CD4-positive, alpha-beta T cell treated with Interleukin-17A for 1 hour (primary cell): Measurements from ENCODE around the gene LLCFC1.
"Not testable (repeated sequence)": the region's sequence is repeated elsewhere in the genome, so short reads cannot be mapped to it uniquely, and the experiment has no call there.

Experiments
- DNase-seq: peaks from one replicate; pipeline ENCODE4 v3.0.0-alpha.2; 2020

The LLCFC1 gene

GRCh38 chr7:142945001-142945400 is 5.7 kb downstream of the LLCFC1 start:
- DNase-seq, result no peak

- DNase-seq, result no peak
Measured at GRCh38 chr7:142948603-142949002, 9.3 kb downstream of the LLCFC1 start.

- DNase-seq, result no peak
Measured at GRCh38 chr7:142950235-142950634, 11.0 kb downstream of the LLCFC1 start.

- no peak for DNase-seq
Measured at GRCh38 chr7:142954680-142955268, 15.5 kb downstream of the LLCFC1 start.

GRCh38 chr7:142956951-142957623 is 17.8 kb downstream of the LLCFC1 start:
- no peak for DNase-seq

DNA sequence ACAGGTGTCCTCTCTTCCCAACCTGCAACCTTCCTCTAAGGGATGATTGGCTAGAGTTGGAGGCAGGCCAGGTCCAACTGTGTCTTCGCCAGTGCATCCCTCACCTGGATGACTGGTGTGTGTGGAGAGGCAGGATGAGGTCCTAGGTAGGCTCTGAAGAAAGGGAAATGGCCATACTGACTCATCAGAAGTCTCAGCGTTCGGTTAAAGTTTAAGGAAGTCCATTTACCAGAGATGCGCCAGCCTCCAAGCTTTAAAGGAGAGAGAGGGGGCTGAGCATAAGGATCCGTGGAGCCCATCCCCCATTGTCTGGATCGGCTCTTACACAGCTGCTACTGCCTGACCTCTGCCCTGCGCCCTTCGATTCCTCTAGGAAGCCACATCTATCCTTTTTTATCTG is 18.4 kb downstream of the LLCFC1 start:
- no peak for DNase-seq

DNA sequence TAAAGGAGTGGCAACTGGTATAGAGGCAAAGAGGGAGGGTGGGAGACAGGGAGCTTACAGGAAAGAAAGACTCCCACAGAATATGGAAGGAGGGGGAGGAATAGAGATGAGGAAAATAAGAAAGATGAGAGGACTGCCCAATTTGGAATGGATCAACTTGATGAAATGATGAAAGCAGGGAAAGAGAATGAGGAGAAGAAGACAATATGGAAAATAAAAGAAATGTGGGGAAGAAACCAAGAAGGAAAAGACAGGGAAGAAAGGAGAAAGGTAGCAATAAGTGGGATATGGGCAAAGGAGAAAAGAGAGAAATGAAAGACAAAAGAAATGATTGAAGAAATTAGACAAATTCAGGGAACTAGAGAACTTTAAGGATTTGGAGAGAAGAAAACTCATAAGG is 19.9 kb downstream of the LLCFC1 start:
- no peak for DNase-seq

DNA sequence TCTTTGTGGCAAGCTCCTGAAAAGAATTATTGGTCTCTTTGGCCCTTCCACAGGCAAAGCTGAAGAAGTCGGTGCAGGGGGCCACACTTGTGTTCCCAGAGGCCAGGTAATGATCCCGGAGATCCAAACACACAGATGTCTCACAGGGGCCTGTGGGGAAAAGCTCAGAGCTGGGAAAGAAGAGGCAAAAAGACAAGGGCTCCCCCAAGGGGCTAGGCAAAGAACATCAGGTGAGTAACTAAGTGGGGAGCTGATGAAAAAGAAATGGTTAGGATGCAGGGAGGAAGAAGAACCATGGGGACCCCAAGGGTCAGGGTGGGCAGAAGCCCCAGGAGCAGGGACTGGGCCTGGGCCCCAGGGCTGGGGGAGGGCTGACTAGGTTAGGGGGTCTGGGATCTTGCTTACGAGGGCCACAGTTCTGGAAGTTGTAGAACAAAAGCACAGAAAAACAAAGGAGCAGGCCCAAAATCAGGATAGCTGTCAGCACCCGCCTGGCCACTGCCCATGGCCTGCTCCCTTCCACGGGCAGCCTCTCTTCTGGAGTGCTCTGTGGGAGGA is 21.8 kb downstream of the LLCFC1 start:
- DNase-seq, result no peak

DNA sequence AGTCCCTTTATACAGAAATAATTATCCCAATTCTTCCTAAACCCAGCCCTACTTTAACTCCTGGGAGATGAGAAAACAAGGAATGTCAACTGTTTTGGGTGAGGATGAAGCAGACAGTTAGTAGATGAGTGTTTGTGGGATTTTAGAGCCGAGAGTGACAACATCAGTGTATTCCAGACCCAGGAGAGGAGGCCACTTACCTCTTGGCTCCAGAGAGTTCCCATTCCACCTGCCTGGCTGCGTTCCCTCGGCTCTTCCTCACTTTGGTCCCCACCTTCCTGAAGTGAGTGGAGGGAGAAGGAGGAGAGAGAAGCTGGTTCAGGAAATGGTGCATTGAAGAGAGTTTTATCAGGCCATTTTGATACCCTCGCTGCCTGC is 22.3 kb downstream of the LLCFC1 start:
- no peak for DNase-seq

- DNase-seq, result no peak
Measured at GRCh38 chr7:142961973-142962926, 23.0 kb downstream of the LLCFC1 start, which contains the start of gene KEL. Gene KEL, minus strand, starts transcription at chr7:142962363. Its CDS starts 157 bp downstream, at chr7:142962206.

- no peak for DNase-seq
Measured at GRCh38 chr7:142962991-142963390, 23.7 kb downstream of the LLCFC1 start.

GRCh38 chr7:142963993-142964392 is 24.7 kb downstream of the LLCFC1 start:
- no peak for DNase-seq

GRCh38 chr7:142964502-142965246 is 25.4 kb downstream of the LLCFC1 start:
- no peak for DNase-seq

GRCh38 chr7:142968229-142968628 is 28.9 kb downstream of the LLCFC1 start:
- no peak for DNase-seq

- DNase-seq, result no peak
Measured at GRCh38 chr7:142969183-142969582, 29.9 kb downstream of the LLCFC1 start.

DNA sequence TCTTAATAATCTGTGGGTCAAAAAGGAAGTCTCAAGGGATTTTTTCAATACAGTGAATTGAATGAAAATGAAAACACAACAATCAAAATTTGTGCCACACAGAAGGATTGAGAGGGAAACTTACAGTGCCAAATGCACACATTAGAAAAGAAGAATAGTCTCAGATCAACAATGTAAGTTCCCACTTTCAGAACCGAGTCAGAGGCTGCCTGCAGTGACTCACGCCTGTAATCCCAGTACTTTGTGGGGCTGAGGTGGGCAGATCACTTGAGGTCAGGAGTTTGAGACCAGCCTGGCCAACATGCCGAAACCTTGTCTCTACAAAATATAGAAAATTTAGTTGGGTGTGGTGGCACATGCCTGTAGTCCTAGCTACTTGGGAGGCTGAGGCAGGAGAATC is 35.3 kb downstream of the LLCFC1 start:
- no peak for DNase-seq

DNA sequence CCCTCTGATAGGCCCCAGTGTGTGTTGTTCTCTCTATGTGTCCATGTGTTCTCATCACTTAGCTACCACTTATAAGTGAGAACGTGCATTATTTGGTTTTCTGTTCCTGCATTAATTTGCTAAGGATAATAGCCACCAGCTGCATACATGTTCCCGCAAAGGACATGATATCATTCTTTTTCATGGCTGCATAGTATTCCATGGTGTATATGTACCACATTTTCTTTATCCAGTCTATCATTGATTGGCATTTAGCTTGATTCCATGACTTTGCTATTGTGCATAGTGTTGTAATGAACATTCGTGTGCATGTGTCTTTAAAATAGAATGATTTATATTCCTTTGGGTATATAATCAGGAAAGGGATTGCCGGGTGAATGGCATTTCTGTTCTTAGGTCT is 39.1 kb downstream of the LLCFC1 start:
- not testable (repeated sequence) for DNase-seq

- DNase-seq, result no peak
Measured at GRCh38 chr7:142983825-142984224, 44.5 kb downstream of the LLCFC1 start.

DNA sequence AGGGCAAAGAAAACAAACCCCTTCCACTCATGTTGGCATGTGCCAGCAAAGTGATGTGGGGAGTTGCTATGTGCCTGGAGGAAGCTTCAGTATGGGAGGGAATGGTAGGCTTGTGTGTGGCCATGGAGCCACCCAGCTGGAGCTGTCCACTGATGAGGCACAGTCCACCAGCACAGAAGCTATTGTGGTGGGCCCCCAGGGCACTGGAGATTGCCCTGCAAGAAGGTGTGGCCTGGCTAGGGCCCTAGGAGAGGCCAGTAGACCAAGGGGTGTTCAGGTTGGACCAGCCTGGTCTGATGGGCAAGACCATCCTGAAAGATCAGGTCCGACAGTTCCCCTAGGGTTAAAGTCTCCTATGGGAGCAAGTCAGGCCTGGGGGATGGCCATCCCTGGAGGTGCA is 45.0 kb downstream of the LLCFC1 start:
- no peak for DNase-seq
